Caco-2 (cell line): ENCODE data around the gene CS. TPM values are rescaled to one million over a fixed set of nuclear protein-coding genes. Genes with fewer than 3 reads are reported as not detected.

Experiments used
- BruUV-seq: library from RNA; stranded (reverse); fragments of 400-500 nt; replicated peaks from 2 replicates; lab custom pipeline; 2021; lab: Mats Ljungman, UMichigan
- CTCF ChIA-PET: fragments of 300-600 bp; sonication (Branson Sonifier 250); formaldehyde crosslinking; loops from one replicate; lab custom pipeline; 2022; ENCODE audit warnings: antibody characterized with exemption; lab: Charles Lee
- POLR2A ChIA-PET: fragments of 300-600 bp; sonication (Branson Sonifier 250); formaldehyde crosslinking; loops from one replicate; lab custom pipeline; 2022; ENCODE audit warnings: antibody characterized with exemption; lab: Charles Lee
- DNase-seq, 2 experiments: peaks; one replicate each; pipeline versions ENCODE4 v3.0.0 to v3.0.0-alpha.2; 2020 to 2022
- H3K27me3 ChIP-seq: replicated peaks from 2 replicates; pipeline ENCODE4 v1.6.0; 2011; ENCODE audit warnings: low read length; ENCODE audit not compliant: control insufficient read depth, insufficient read depth
- H3K36me3 ChIP-seq: 2 replicates; pipeline ENCODE4 v1.5.1; 2011; ENCODE audit warnings: low read length; ENCODE audit not compliant: control insufficient read depth, insufficient read depth
- H3K4me1 ChIP-seq: fragments of 250-450 bp; sonication (Bioruptor Pico); 2 replicates; pipeline ENCODE4 v1.5.1; 2020; ENCODE audit warnings: mild to moderate bottlenecking
- H3K4me3 ChIP-seq: 2 replicates; pipeline ENCODE4 v1.5.1; 2011; ENCODE audit warnings: low read depth, mild to moderate bottlenecking, control low read depth, low read length
- H3K9me3 ChIP-seq: fragments of 250-450 bp; sonication (Bioruptor Pico); 2 replicates; pipeline ENCODE4 v1.5.1; 2020; ENCODE audit warnings: mild to moderate bottlenecking, moderate library complexity
- H3K27ac Mint-ChIP-seq: one replicate; pipeline ENCODE4 v1.8.0; 2022; ENCODE audit warnings: mixed read lengths; ENCODE audit not compliant: unreplicated experiment
- H3K27me3 Mint-ChIP-seq: one replicate; pipeline ENCODE4 v1.8.0; 2022; ENCODE audit warnings: mixed read lengths; ENCODE audit not compliant: insufficient read depth, unreplicated experiment
- H3K36me3 Mint-ChIP-seq: one replicate; pipeline ENCODE4 v1.8.0; 2022; ENCODE audit warnings: mild to moderate bottlenecking, mixed read lengths; ENCODE audit not compliant: insufficient read depth, unreplicated experiment
- H3K4me1 Mint-ChIP-seq: one replicate; pipeline ENCODE4 v1.8.0; 2022; ENCODE audit warnings: low read depth, mixed read lengths; ENCODE audit not compliant: unreplicated experiment
- H3K4me3 Mint-ChIP-seq: one replicate; pipeline ENCODE4 v1.8.0; 2022; ENCODE audit warnings: mild to moderate bottlenecking, moderate library complexity, mixed read lengths; ENCODE audit not compliant: unreplicated experiment
- H3K9me3 Mint-ChIP-seq: one replicate; pipeline ENCODE4 v1.8.0; 2022; ENCODE audit warnings: mixed read lengths; ENCODE audit not compliant: unreplicated experiment
- CTCF ChIP-seq, 2 experiments: fragments of 200-600 bp in 1 of 2; IDR thresholded peaks; 1 replicate in 1 of 2; 2 replicates in 1 of 2; pipeline versions ENCODE4 v1.5.1 to v1.8.0; 2011 to 2022; ENCODE audit warnings: antibody characterized with exemption in 1 of 2, control low read depth in 1 of 2, inconsistent platforms in 1 of 2, low read depth in 1 of 2, low read length in 1 of 2, mild to moderate bottlenecking in 1 of 2, moderate library complexity in 1 of 2; ENCODE audit not compliant: insufficient read depth in 1 of 2, severe bottlenecking in 1 of 2, unreplicated experiment in 1 of 2
- intact Hi-C: fragments of 100-400 bp; cut with micrococcal nuclease; formaldehyde crosslinking; loops from one replicate; pipeline ENCODE4 v1.10.0; 2022; ENCODE audit not compliant: unreplicated experiment
- total RNA-seq: library from RNA; stranded (reverse); gene quantifications from 2 replicates; pipeline ENCODE4 v1.2.3, GENCODE V29; 2022

Gene CS
- total RNA-seq, 1 experiment from 2014 or later: 241 TPM

- H3K9me3 Mint-ChIP-seq: no peaks in the 10 kb centered on the region
- peaks cover 60% of the 10 kb centered on the region for H3K36me3 Mint-ChIP-seq
- ChIA-PET POLR2A (no interaction called here), CTCF (interaction anchor here (0.7 to 1.0 kb wide), 2 partner anchors 121 to 153 kb away, joined by 3 read pairs; partner anchors contain the start of gene SMARCC2)
- TF ChIP-seq CTCF (IDR thresholded peaks at IDR 0.05; ENCODE audit: insufficient read depth in 1 of 2, low read depth in 1 of 2, low read length in 1 of 2, severe bottlenecking in 1 of 2, unreplicated experiment in 1 of 2): no peak
- intact Hi-C loops: no loop called here
- DNase-seq: no peak
- H3K4me3 Mint-ChIP-seq: no peak overlapping the region
- H3K4me1 Mint-ChIP-seq: no peaks in the 10 kb centered on the region
- H3K27ac Mint-ChIP-seq: no peak overlapping the region
- H3K36me3 ChIP-seq: peaks cover 2% of the 10 kb centered on the region; the same call in 1 of the 2 replicates
- H3K27me3 Mint-ChIP-seq: no peaks in the 10 kb centered on the region
- BruUV-seq: no TSS peak
- no peak overlapping the region for H3K4me3 ChIP-seq
- H3K27me3 ChIP-seq: no peaks in the 10 kb centered on the region
- H3K9me3 ChIP-seq: no peaks in the 10 kb centered on the region
- H3K4me1 ChIP-seq: peaks cover 4% of the 10 kb centered on the region; the same call in 1 of the 2 replicates
Observed at GRCh38 chr12:56311003-56311402, 10.9 kb upstream of the CS start.

- Mint-ChIP-seq H3K27me3 (no peaks in the 10 kb centered on the region), H3K4me1 (no peaks in the 10 kb centered on the region), H3K9me3 (no peaks in the 10 kb centered on the region), H3K36me3 (peaks cover 51% of the 10 kb centered on the region), H3K4me3 (no peak overlapping the region), H3K27ac (no peak overlapping the region)
- TF ChIP-seq CTCF (IDR thresholded peaks at IDR 0.05; ENCODE audit: insufficient read depth in 1 of 2, low read depth in 1 of 2, low read length in 1 of 2, severe bottlenecking in 1 of 2, unreplicated experiment in 1 of 2): no peak
- DNase-seq: no peak
- Histone ChIP-seq H3K9me3 (no peaks in the 10 kb centered on the region), H3K4me1 (no peaks in the 10 kb centered on the region), H3K36me3 (peaks cover 2% of the 10 kb centered on the region; the same call in 1 of the 2 replicates), H3K27me3 (no peaks in the 10 kb centered on the region), H3K4me3 (no peak overlapping the region)
- ChIA-PET POLR2A (interaction anchor here (0.6 kb wide), 1 partner anchor 212 kb away, joined by 3 read pairs; no protein-coding TSS in a partner anchor), CTCF (interaction anchor here (1.0 kb wide), 1 partner anchor 190 kb away, joined by 5 read pairs; no protein-coding TSS in a partner anchor)
- intact Hi-C loops: no loop called here
- BruUV-seq: no TSS peak
Observed at GRCh38 chr12:56308714-56309113, 8.6 kb upstream of the CS start.

- Mint-ChIP-seq H3K4me3 (no peak overlapping the region), H3K27me3 (no peaks in the 10 kb centered on the region), H3K4me1 (no peaks in the 10 kb centered on the region), H3K36me3 (peaks cover 38% of the 10 kb centered on the region), H3K9me3 (no peaks in the 10 kb centered on the region), H3K27ac (no peak overlapping the region)
- ChIA-PET POLR2A (no interaction called here), CTCF (no interaction called here)
- BruUV-seq: no TSS peak
- Histone ChIP-seq H3K36me3 (peaks cover 2% of the 10 kb centered on the region; the same call in 1 of the 2 replicates), H3K27me3 (no peaks in the 10 kb centered on the region), H3K4me3 (no peak overlapping the region), H3K9me3 (no peaks in the 10 kb centered on the region), H3K4me1 (no peaks in the 10 kb centered on the region)
- intact Hi-C loops: no loop called here
- DNase-seq: no peak
- TF ChIP-seq CTCF (IDR thresholded peaks at IDR 0.05; ENCODE audit: insufficient read depth in 1 of 2, low read depth in 1 of 2, low read length in 1 of 2, severe bottlenecking in 1 of 2, unreplicated experiment in 1 of 2): no peak
Observed at GRCh38 chr12:56307221-56307965, 7.3 kb upstream of the CS start.
